ENCODE measurements around the gene TRIM51.
"Not testable (repeated sequence)": the region's sequence is repeated elsewhere in the genome, so short reads cannot be mapped to it uniquely, and the experiment has no call there.

The TRIM51 gene, protein sequence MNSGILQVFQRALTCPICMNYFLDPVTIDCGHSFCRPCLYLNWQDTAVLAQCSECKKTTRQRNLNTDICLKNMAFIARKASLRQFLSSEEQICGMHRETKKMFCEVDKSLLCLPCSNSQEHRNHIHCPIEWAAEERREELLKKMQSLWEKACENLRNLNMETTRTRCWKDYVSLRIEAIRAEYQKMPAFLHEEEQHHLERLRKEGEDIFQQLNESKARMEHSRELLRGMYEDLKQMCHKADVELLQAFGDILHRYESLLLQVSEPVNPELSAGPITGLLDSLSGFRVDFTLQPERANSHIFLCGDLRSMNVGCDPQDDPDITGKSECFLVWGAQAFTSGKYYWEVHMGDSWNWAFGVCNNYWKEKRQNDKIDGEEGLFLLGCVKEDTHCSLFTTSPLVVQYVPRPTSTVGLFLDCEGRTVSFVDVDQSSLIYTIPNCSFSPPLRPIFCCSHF

DNA sequence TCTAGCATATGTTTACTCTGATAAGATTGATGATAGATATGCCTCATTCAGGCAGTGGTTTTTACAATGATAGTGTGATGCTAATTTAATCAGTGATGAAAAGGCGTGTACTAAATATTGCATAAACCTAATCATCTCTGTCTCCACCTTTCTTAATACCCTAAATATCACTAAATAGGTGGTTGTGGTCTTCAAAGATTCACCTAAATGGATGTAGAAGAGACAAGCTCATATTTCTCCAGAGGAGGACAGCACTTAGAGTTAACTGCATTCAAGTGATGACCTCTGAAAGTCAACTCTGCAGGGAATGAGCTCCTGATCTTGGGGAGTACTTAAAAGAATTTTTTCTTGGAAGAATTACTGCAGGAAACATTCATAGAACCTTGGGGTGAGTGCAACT, at the start of gene TRIM51:
TSS of gene TRIM51 (plus strand) at position 301 of the 400 bp plus-strand sequence. CDS start 2,132 bp downstream, outside the sequence.
- DNase-seq: not testable (repeated sequence)

DNA sequence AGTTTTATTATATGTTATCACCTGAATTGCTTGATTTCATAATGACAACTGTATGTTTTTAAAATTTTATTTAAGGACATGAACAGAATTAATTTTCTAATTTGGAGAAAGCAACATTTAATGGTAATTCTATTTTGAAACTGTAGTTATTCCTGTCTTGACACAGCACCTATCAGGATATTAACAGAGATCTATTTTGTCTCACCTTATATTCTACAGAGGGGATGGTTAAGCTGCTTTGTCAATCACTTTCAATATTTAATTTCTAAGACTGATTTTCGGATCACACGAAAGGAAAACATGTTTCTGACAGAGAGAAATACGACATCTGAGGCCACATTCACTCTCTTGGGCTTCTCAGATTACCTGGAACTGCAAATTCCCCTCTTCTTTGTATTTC, 44.6 kb upstream of the TRIM51 start, which contains the start of gene OR5D16:
TSS of gene OR5D16 (plus strand) at position 301 of the 400 bp plus-strand sequence. CDS start at position 301, 0 bp downstream.
- no peak for DNase-seq

DNA sequence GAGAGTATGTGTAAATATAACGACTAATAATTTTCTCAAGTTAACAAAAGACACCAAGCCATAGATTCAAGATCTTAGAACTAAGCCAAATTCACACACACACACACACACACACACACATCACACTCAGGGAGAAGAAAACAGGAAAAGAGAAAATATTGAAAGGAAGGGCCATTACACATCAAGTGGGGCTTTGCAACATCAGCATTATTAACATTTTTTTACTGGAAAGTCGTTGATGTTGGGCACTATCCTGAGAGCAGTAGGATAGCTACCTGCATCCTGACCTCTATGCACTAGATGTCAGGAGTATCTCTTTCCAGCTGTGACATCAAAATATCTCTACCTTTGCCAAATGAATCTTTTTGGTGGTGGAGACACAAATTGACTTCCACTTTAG, 35.6 kb upstream of the TRIM51 start:
- no peak for DNase-seq

DNA sequence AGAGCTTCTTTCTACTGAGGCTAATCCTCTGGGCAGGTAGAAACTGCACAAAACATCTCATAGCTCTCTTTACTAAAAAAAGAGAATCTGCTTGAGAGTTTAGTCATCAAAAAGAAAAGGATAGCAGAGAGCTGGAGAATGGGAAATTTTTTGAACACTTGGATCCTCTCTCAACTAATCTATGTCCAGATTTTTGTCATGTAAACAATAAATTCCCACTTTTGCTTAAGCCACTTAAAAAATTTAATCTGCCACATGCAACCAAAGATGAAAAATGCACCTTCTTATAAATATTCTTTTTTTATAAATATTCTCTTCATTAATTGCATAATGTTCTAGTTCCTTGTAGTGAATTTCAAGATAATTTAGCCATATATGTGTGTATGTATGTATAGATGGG, 34.1 kb upstream of the TRIM51 start:
- DNase-seq: no peak

DNA sequence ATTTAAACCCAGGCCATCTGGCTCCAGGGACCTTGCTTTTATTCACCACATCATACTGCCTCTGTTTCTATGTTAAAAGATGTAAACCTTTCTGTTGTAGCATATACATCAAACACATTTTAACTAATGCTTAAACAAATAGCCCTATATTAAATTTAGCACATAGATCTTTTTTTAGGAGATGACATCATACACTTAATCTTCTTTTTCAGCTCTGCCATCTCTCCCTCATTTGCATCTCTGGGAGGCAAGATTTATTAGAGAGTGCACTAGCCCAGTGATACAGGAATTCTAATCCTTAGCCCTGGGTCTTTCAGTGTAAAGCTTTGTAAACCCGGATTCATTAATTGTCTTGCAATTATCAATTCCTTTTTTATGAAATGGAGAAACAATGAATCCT, 31.0 kb upstream of the TRIM51 start:
- DNase-seq: no peak

DNA sequence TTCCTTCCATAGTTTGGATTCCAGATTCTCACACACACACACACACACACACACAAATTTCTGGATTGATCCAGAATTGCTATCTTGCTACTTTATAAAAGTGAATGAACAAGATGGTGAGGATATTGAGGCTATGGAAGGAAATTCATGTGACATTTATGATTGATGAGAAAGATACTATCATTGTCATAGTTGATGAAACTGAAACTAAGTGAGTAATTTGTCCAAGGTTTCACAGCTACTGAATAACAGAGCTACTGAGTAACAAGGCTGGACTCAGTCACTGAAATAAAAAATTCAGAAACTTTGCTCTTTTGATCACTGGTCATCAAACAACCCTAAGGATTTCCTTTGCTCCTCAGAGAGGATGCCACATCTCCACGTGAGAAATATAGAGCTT, 28.4 kb upstream of the TRIM51 start:
- no peak for DNase-seq

DNA sequence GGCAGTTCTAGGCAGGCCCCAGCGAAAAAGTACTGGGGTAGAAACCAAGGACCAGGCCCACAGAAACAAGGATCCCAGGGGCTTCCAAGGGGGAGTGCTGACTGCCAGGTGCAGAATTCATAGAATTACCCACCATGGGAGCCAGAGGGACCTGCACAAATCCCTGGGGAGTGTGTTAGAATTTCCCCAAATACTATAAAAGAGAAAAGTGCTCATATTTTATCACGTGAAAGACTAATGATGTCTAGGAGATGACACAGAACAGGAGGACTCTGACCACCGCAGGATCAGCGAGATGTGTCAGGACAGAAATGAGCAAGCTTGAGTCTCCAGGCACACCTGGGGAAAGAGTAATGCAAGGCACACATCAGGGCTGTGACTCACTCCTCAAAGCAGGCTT, 15.7 kb upstream of the TRIM51 start:
- not testable (repeated sequence) for DNase-seq

DNA sequence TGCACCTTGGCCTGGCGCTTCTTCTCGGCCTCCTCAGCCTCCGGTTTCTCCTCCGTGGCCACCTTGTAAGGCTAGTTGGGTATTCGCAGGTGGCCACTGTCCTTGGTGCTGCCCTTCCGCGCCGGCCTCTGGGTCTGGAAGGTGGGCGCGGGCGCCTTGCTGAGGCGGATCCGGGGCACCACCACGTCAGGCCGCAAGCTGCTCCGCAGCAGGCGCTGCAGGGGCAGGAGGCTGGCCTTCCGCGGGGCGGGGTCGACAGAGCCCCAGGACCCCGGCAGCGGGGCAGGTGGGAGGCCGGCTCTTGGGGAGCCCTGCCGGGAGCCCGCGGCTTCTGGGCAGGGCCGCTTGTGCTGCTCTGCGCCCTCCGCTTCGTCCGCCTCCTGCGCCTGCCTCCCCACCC, 10.4 kb upstream of the TRIM51 start:
- DNase-seq: not testable (repeated sequence)

DNA sequence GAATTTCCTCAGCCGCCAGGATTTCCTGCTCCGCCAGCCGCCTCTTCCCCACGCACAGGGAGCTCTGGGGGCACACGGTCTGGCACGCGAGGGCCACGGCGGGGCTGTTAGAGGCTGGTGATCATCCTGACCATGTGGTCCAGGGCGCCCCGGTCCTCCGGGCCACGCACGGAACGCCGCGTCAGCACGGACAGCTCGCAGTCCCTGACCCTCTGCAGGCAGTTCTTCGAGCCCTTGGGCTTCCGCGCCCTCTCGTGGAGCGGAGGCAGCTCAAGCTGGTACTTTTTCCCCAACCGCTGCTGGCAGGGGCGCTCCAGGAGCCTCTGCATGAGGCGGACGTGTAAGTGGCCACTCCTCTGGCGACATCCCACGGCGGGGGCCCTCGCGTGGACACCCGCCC, 10.0 kb upstream of the TRIM51 start:
- not testable (repeated sequence) for DNase-seq

DNA sequence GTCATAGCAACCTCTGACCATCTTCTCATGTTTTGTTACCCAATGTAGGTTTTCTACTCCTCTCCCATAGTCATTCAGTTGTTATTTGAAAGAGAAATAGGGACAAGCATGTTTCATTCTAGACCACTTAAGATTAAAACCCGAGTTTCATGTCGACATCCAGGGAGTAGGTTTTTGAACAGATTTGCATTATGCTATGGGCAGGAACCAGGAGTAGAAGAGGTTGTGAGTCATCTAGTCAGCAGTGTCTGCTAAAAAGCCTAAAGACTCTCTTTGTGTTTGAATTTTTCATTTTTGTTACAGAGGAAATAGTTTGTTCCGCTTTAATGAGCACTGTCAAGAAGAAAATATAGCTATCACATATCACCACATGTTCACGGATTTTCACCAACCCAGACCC, 1.9 kb downstream of the TRIM51 start:
- not testable (repeated sequence) for DNase-seq

DNA sequence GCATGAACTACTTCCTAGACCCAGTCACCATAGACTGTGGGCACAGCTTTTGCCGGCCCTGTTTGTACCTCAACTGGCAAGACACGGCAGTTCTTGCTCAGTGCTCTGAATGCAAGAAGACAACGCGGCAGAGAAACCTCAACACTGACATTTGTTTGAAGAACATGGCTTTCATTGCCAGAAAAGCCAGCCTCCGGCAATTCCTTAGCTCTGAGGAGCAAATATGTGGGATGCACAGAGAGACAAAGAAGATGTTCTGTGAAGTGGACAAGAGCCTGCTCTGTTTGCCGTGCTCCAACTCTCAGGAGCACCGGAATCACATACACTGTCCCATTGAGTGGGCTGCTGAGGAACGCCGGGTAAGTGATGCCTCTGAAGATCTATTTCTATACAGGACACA, 2.4 kb downstream of the TRIM51 start:
- not testable (repeated sequence) for DNase-seq

DNA sequence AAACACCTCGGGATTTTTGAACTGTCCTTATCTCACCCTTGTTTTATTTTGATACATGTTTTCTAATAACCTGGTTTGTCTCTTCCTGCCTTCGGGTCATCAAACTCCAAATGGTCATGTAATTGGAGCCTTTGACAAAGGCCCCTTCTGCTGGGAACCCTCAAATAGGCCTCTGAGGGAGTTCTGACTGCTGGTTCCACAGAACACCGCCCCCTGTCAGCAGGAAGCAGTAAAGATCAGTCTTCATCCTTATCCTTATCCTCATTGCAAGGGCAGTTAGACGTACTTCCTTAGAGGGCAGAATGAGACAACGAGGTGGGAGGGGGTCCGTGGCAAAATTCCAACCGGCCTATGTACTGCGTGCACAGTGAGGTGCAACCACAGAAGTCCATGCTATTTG, 12.1 kb downstream of the TRIM51 start:
- DNase-seq: no peak

DNA sequence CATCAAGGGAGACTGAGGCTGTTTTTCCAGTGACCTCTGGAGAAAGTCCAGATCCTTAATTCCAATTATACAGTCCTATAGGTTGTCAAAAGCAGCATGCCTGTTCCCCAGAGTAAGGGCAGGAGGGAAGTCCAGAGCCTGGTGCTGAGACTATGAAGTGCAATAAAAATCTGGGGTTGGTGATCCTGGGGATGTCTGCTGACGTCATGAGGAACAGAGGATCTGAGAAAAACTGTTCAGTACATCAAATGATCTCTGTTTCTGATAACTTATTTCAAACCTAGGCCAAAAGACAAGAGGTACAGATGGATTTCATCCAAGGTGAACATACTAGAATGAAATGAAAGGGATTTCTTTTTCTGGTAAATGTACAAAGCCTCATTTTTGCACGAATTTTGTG, 19.2 kb downstream of the TRIM51 start:
- no peak for DNase-seq

DNA sequence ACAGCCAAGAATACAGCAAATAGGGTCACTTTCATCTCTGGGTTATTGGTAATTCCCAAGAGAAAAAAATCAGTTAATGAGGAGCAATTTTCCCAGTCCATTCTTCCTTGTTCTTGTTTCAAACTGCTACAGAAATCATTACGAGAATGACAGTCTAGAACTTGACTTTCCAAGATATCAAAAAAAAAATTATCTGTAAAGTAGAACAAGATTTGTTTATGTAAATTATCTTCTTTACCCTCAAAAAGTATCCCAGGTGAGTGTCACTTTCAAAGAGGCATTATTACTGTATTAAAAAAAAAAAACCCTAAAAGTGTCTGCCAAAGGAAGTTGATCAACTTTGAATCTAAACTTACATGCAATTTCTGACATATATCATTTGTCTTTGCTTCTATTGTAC, 31.4 kb downstream of the TRIM51 start, which contains the start of gene OR5W2:
TSS of gene OR5W2 (minus strand) at position 101 of the 400 bp plus-strand sequence. CDS start at position 101, 0 bp downstream.
- DNase-seq: no peak

DNA sequence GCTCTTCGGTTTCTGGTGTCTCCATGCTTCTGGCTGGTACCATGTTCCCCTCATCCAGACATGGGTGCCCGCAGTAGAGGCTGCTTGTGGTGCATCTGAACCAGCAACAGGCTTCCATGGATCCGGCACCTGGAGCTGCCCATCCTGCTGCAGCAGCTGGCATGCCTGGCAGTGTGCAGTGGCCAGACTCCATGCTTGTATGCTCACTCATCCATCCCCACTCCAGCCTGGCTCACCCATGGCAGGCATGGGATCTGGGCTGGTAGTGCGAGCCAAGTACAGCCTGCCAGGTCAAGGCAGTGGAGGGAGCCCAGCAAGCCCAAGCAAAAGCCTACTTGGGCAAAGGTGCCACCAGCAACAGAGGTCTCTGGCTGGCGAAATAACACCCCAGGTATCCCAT, 37.4 kb downstream of the TRIM51 start:
- no peak for DNase-seq

DNA sequence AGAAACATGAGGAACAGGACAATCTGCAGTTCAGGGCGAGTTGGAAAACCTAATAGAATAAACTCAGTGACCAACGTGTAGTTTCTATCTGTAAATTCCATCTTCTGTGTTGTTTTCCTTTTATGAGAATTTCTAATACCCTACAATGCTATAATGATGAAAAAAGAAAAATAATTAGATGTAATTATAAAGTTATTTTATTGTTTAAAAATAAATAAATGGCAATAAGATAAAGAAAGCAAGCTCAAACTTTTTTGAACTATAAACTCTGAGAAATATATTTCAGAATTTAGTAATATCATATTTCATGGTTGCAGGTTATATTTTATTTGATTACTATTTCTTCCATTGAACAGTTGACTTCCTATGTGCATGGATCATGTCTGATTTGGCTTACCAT, 53.2 kb downstream of the TRIM51 start, which contains the start of gene OR5I1:
TSS of gene OR5I1 (minus strand) at position 101 of the 400 bp plus-strand sequence. CDS start at position 101, 0 bp downstream.
- no peak for DNase-seq

All from suppressor macrophage treated with lipopolysaccharide for 4 hours (primary cell).